ENCODE results near the gene SUMO3. TPM values are rescaled to one million over a fixed set of nuclear protein-coding genes. Genes with fewer than 3 reads are reported as not detected.

Gene SUMO3
- polyA plus RNA-seq, 10 donors = 60.0 to 88.6 (median 67.5) TPM

GRCh38 chr21:44780767-44781459, 36.9 kb downstream of the SUMO3 start:
- DNase-seq = no peak

GRCh38 chr21:44780137-44780502, 37.7 kb downstream of the SUMO3 start:
- DNase-seq = no peak

DNA sequence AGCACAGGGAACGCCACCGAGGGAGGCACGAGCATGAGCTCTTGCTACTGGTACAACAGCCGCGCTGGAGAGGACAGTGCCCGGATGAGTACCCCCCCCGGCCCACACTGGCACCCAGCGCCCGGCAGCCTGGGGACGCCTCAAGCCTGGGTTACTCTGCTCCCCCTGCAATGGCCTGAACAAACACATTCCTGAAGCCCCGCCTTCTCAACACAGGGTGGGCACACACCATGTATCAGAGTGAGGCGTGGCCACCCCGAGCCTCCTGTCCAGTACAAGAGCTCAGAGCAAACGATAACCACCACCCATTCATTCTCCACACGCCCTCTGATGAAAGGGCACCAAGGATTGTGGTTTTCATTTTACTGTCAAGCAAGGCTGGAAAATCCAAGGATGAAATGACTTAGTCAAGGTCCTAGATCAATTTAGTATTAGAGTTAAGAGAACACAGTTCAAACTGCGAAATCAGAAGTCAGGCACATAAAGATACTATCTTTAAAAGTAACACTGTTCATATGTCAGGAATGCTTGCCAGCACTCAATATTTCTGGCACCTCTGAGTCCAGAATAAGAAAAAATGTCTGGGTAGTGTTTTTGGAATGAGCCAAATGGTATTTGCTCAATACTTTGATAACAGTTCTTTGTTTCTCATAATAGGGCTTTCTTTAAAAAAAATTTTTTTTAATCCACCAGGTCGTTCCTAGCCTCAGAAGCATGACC, 38.3 kb downstream of the SUMO3 start:
- no peak for DNase-seq

DNA sequence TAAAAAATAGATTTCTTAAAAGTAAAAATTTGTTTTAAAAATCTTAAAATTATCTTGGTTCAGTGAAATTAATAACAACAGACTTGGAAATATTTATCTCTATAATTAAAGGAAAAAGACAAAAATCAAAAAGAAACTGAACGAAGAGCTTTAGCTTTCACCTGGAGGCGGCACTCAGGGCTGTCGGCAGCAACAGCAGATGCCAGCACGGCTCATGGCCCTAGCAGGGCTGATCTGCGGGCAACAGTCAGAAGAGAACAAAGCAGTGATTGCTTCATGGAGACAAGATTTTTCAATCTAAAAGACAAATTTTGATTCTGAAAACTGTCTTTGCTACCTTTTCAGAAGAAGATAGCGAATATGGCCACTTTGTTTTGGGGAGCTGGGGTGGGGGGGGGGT, 38.9 kb downstream of the SUMO3 start:
- no peak for DNase-seq

DNA sequence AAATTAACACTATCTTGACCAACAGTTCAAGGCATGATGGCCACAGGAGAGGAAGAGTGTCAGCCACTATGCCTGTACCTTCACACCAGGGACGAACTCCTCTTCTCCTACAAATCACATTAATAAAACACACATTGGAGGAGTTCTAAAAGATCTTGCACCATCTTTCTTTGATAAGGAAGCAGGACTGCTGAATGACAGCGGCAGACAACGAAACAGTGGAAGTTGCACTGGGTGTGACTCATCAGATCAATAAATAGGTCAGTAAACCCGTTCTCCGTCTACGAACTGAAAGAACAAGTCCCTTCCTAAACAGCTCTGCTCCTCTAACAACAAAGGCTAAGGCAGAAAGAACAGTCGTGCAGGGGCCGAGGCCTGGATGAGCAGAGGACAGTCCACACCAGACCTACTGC, 39.4 kb downstream of the SUMO3 start:
- DNase-seq = no peak

DNA sequence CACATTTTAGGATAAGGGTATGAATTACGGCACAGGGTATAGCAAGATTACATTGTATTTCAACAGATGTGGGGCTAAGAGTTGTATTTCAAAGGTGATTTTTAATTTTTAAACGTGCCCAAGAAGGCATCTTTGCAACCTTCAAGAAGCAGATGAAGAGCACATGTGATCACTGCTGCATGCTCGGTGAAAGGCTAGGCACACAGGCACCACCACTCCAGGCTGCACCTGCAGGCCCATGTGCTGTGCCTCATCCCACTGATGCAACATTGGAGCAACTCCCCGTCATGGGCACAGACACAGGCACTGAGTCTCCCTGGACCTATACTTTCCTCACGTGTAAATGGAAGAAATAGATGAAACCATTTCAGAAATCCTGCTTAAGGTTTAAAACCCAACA, 39.8 kb downstream of the SUMO3 start:
- DNase-seq = no peak

- DNase-seq = no peak
Observed at GRCh38 chr21:44774972-44775371, 42.9 kb downstream of the SUMO3 start.

DNA sequence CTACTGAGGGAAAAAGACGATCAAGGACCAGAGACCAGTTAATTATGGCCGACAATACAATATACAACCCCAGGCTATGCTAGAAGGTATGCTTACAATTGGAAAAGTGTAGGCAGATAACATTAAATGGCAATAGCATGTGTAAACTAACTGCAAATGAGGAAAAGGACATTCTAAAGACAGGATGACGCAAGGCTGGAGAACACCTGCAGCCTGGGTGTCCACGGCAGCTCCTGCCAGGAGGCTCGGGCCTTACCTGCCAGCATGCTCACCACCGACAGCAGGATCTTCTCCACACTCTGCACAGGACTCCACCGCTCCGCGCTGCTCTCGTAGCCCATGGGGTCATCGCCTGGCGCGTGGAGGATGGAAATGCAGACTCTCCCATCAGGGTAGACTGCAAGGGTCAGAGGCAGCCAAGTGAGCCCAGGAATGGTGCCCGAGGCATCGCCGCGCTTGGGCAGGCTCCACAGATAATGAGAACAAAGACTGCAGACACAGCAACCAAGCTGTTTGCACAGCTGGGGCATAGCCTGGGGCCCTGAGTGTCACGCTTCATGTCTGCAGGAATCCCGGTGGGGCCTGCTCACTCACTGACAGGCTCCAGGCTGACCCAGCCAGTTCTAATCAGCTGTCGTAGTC, 44.5 kb downstream of the SUMO3 start:
- DNase-seq = no peak

DNA sequence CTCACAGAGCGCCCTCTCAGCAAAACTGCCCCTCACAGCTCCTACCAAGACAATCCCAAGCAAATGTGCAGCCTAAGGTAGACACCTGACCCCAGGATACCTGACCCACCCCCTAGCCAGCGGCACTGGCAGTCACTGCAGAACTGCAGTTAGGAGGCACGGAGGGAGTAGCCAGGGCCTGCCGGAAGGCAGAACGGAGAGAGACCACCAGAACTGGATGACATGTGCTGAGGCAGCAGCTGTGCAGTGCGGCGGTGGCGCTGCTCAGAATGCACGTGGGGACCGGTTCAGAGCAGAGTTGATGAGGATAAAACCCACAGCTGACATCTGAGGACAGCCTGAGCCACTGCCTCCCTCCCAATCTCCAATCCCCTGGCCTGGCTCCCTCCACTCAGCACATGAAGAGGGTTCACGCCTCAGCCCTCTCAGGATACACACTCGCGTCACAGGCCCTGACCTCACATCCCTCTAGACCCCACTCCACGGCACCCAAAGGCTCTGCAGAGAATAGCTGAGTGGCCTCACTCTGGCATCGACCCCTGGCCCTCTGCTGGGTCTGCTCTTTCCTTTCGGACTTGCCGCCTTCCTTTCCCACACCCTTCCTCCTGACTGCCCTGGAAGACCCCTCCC, 45.9 kb downstream of the SUMO3 start:
- DNase-seq = no peak

DNA sequence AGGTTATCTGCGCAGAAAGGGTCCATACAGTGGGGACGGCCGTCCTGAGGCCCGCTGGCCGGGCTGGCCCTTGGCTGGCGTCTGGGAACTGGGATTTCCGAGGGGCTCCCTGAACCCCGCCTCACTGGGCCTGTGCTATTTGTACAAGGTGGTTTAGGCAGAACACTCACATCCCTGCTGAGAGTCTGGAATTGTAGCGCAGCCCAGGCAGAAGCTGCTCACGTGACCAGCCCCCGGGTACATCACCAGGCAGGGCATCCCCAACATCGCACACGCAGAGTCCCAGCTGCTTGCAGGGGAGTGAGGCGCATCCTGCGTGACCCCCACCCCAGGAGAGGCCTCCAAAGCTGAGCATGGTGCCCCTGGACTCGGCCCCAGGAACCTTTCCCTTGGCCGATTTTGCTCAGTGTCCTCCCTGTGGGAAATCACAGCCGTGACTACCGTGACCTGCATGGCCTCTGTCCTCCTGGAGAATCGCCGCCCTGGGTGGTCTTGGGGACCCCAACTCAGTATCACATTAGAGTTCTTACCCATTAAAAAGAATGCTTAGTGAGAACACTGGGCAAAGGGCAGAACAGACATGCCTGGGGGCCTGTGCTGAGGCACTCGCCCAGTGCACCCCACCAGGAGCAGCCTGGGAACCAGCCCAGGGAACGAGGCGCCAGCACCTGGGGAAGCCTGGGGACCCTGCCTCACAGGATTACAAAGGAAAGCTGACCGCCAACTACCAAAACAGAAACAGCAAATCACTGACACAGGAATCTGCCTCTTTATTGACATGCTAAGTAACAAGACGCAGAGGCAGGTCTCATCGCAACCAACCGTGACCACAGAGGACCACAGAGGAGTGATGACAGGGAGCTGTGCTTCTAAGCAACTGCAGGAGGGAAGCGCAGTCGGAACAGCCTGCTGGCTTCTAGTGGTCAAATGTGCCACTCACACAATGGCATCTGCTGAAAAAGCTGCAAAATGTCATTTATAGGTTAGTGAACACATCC, 49.7 kb downstream of the SUMO3 start:
- no peak for DNase-seq

DNA sequence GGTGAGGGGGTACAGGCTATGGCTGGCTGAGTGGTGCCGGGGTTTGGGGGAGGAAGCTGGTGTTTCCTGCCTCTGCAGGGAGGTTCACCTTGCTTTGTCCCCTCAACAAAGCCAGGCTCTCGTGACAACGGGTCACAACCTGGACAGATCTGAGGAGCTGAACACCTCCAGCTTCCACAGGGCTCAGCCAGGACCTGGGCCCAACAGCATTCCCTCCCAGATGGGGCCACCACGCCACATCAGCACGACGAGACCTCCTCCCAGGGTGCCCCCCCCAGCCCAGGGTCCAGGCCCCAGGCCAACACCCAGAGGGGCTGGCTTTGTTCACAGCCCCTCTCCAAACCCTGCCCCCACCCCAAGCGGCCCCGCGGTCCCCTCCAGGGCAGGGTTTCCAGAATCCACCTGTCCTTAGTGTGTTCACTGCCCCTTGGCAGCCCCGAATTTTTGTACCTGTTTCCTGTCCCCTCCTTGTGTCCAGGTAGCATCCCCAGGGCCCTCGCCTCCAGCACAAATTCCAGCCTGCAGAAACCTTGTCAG, 51.0 kb downstream of the SUMO3 start:
- no peak for DNase-seq

GRCh38 chr21:44766014-44766817, 51.6 kb downstream of the SUMO3 start:
- DNase-seq = no peak

GRCh38 chr21:44765231-44766013, 52.4 kb downstream of the SUMO3 start:
- no peak for DNase-seq

DNA sequence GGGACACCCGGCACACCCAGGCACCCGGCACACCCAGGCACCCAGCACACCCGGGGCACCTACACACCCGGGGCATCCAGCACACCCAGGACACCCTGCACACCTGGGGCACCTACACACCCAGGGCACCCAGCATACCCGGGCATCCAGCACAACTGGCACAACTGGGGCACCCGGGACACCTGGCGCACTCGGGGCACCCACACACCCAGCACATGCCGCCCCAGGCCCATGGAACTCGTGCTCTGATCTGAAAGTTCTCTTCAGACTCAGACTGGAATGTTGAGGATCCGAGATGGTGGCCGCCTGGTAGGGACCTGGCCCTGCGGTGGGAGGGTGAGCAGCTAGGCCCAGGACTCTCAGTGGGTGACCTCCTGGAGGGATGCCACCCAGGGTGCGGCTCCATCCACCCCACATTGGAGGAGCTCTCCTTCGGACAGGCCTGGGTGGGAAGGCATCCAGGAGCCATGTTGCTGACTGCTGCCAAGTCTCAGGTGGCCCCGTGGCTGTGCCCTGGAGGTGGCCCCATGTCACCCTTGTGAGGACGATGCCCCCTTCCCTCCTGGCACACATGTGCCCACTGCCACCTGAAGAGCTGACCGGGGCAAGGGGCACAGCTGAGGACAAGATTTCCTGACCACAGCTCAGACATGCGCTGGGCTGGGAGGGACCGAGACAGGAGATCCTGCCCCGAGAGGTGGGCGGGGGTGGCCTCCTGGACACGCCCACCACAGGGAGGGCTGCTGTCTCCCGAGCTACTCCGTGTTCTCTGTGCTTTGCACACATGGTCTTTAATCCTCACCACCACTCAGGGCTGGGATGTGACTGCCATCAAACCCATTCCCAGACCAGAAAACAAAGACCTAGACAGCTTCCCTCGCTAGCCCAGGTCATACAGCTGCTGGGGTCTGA, 53.3 kb downstream of the SUMO3 start:
- DNase-seq = no peak

GRCh38 chr21:44763451-44764318, 54.2 kb downstream of the SUMO3 start:
- no peak for DNase-seq

DNA sequence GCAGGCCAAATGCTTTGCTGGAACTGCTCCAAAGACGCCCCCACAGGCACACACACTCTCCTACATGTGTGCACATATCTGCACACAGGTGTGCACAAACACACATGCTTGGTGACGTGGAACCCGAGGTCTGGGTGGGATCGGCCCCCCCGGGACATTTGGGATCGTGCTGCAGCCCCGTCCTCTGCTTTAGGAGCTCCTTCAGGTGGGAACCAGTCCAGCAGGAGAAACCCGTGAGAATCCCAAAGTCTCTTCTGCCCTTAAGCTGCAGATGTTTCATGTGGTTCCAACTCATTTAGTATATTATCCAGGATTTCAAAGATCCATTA, 54.8 kb downstream of the SUMO3 start:
- DNase-seq = no peak

All from muscle of back (tissue), 11 donors.